Mesendoderm (in vitro differentiated cells): ENCODE results near the gene MSLN.

Source experiments
- DNase-seq: peaks from one replicate; pipeline ENCODE4 v3.0.0; 2013
- H2AK5ac ChIP-seq: 2 replicates; pipeline ENCODE4 v1.6.1; 2013; ENCODE audit warnings: low read length, inconsistent platforms
- H2BK120ac ChIP-seq: 2 replicates; pipeline ENCODE4 v1.6.1; 2013; ENCODE audit warnings: low read depth, mild to moderate bottlenecking, low read length, moderate library complexity, mixed read lengths
- H2BK15ac ChIP-seq: replicated peaks from 2 replicates; pipeline ENCODE4 v1.6.1; 2013; ENCODE audit warnings: low read depth, mild to moderate bottlenecking, moderate library complexity
- H2BK5ac ChIP-seq: 2 replicates; pipeline ENCODE4 v1.6.1; 2013; ENCODE audit warnings: low read length, inconsistent platforms
- H3K18ac ChIP-seq: 2 replicates; pipeline ENCODE4 v1.6.1; 2013; ENCODE audit warnings: mild to moderate bottlenecking, low read length, mixed read lengths
- H3K23ac ChIP-seq: one replicate; pipeline ENCODE4 v1.6.1; 2013; ENCODE audit warnings: low read length
- H3K27ac ChIP-seq: 2 replicates; pipeline ENCODE4 v1.5.1; 2013; ENCODE audit warnings: low read depth, mild to moderate bottlenecking, inconsistent platforms, low read length, moderate library complexity
- H3K27me3 ChIP-seq: 2 replicates; pipeline ENCODE4 v1.6.1; 2013; ENCODE audit warnings: low read length, control low read depth, mild to moderate bottlenecking, inconsistent platforms; ENCODE audit not compliant: insufficient read depth, poor library complexity
- H3K36me3 ChIP-seq: 2 replicates; pipeline ENCODE4 v1.6.1; 2013; ENCODE audit warnings: low read length, inconsistent platforms; ENCODE audit not compliant: control insufficient read depth, insufficient read depth
- H3K4ac ChIP-seq: one replicate; pipeline ENCODE4 v1.6.1; 2013; ENCODE audit warnings: low read depth, mild to moderate bottlenecking, low read length, moderate library complexity
- H3K4me1 ChIP-seq: 2 replicates; pipeline ENCODE4 v1.6.1; 2013; ENCODE audit warnings: low read depth, low read length, inconsistent platforms; ENCODE audit not compliant: control insufficient read depth
- H3K4me2 ChIP-seq: 2 replicates; pipeline ENCODE4 v1.6.1; 2013; ENCODE audit warnings: low read length
- H3K4me3 ChIP-seq: 2 replicates; pipeline ENCODE4 v1.5.1; 2013; ENCODE audit warnings: mild to moderate bottlenecking, low read length
- H3K56ac ChIP-seq: one replicate; pipeline ENCODE4 v1.6.1; 2013; ENCODE audit warnings: low read length
- H3K79me1 ChIP-seq: 2 replicates; pipeline ENCODE4 v1.6.1; 2013; ENCODE audit warnings: low read length, inconsistent platforms
- H3K79me2 ChIP-seq: 2 replicates; pipeline ENCODE4 v1.6.1; 2013; ENCODE audit warnings: mild to moderate bottlenecking, low read length; ENCODE audit not compliant: control insufficient read depth, insufficient read depth
- H3K9ac ChIP-seq: 2 replicates; pipeline ENCODE4 v1.6.1; 2013; ENCODE audit warnings: low read length, inconsistent platforms
- H4K5ac ChIP-seq: one replicate; pipeline ENCODE4 v1.6.1; 2013; ENCODE audit warnings: low read length
- H4K8ac ChIP-seq: one replicate; pipeline ENCODE4 v1.6.1; 2013; ENCODE audit warnings: low read depth, mild to moderate bottlenecking, control low read depth, low read length, moderate library complexity
- WGBS: extraction: QIAGEN DNeasy Blood & Tissue Kit; methylation state at CpG from one replicate; pipeline ENCODE4 v1.1.7; 2013; ENCODE audit warnings: low lambda C conversion rate, missing lambda C conversion rate; ENCODE audit not compliant: insufficient coverage; ENCODE audit errors: extremely low coverage; 5-methylcytosine and 5-hydroxymethylcytosine counted together

MSLN gene

GRCh38 chr16:792221-792995 lies 31.9 kb downstream of the MSLN start:
- Histone ChIP-seq H3K4me1 (no peaks in the 10 kb centered on the region), H3K18ac (no peak overlapping the region), H3K4me2 (no peak overlapping the region), H2BK120ac (no peak overlapping the region), H4K8ac (no peak overlapping the region), H4K5ac (no peak overlapping the region), H3K23ac (no peak overlapping the region), H3K4ac (no peak overlapping the region), H2BK5ac (no peak overlapping the region), H3K36me3 (peaks cover 9% of the 10 kb centered on the region), H2AK5ac (no peak overlapping the region), H3K56ac (no peak overlapping the region), H3K9ac (no peak overlapping the region), H3K27me3 (no peaks in the 10 kb centered on the region), H2BK15ac (no peak overlapping the region), H3K79me2 (peaks cover 11% of the 10 kb centered on the region), H3K27ac (no peak overlapping the region), H3K4me3 (no peak overlapping the region), H3K79me1 (peaks cover 11% of the 10 kb centered on the region)
- no CpG with 5 or more reads among the region's 46 CpGs for WGBS
- no peak for DNase-seq

- Histone ChIP-seq H3K79me1 (peaks cover 10% of the 10 kb centered on the region), H3K4ac (no peak overlapping the region), H3K4me2 (no peak overlapping the region), H3K56ac (no peak overlapping the region), H3K4me3 (no peak overlapping the region), H2BK5ac (no peak overlapping the region), H3K18ac (no peak overlapping the region), H3K36me3 (peaks cover 9% of the 10 kb centered on the region), H3K23ac (no peak overlapping the region), H4K8ac (no peak overlapping the region), H4K5ac (no peak overlapping the region), H2AK5ac (no peak overlapping the region), H2BK15ac (no peak overlapping the region), H3K79me2 (peaks cover 9% of the 10 kb centered on the region), H3K27ac (no peak overlapping the region), H2BK120ac (no peak overlapping the region), H3K9ac (no peak overlapping the region), H3K27me3 (no peaks in the 10 kb centered on the region), H3K4me1 (no peaks in the 10 kb centered on the region)
- DNase-seq, result no peak
- WGBS, result no CpG with 5 or more reads among the region's 8 CpGs
Measured at GRCh38 chr16:793414-793813, 32.9 kb downstream of the MSLN start.

- H3K79me2 ChIP-seq, result peaks cover 5% of the 10 kb centered on the region
- DNase-seq, result no peak
- H3K4me3 ChIP-seq, result no peak overlapping the region
- no peaks in the 10 kb centered on the region for H3K4me1 ChIP-seq
- H2BK120ac ChIP-seq, result no peak overlapping the region
- no CpG with 5 or more reads among the region's 40 CpGs for WGBS
- H2BK15ac ChIP-seq, result no peak overlapping the region
- H2BK5ac ChIP-seq, result no peak overlapping the region
- no peak overlapping the region for H2AK5ac ChIP-seq
- H3K18ac ChIP-seq, result no peak overlapping the region
- H4K8ac ChIP-seq, result no peak overlapping the region
- H3K23ac ChIP-seq, result no peak overlapping the region
- no peak overlapping the region for H3K4ac ChIP-seq
- H3K27ac ChIP-seq, result no peak overlapping the region
- no peak overlapping the region for H3K9ac ChIP-seq
- peaks cover 9% of the 10 kb centered on the region for H3K36me3 ChIP-seq
- H3K56ac ChIP-seq, result no peak overlapping the region
- H3K27me3 ChIP-seq, result no peaks in the 10 kb centered on the region
- H4K5ac ChIP-seq, result no peak overlapping the region
- peaks cover 7% of the 10 kb centered on the region for H3K79me1 ChIP-seq
- no peak overlapping the region for H3K4me2 ChIP-seq
Measured at GRCh38 chr16:794091-794822, 33.7 kb downstream of the MSLN start.

GRCh38 chr16:794853-795466 lies 34.4 kb downstream of the MSLN start:
- no peak overlapping the region for H4K5ac ChIP-seq
- no peak for DNase-seq
- H2BK120ac ChIP-seq, result no peak overlapping the region
- no peak overlapping the region for H3K56ac ChIP-seq
- peaks cover 1% of the 10 kb centered on the region for H3K79me1 ChIP-seq
- H3K27me3 ChIP-seq, result no peaks in the 10 kb centered on the region
- no peak overlapping the region for H3K18ac ChIP-seq
- no peak overlapping the region for H4K8ac ChIP-seq
- no peak overlapping the region for H3K4ac ChIP-seq
- no peak overlapping the region for H3K4me3 ChIP-seq
- H3K9ac ChIP-seq, result no peak overlapping the region
- no peaks in the 10 kb centered on the region for H3K79me2 ChIP-seq
- no peak overlapping the region for H3K27ac ChIP-seq
- H2BK15ac ChIP-seq, result no peak overlapping the region
- no peak overlapping the region for H2AK5ac ChIP-seq
- no peak overlapping the region for H2BK5ac ChIP-seq
- peaks cover 9% of the 10 kb centered on the region for H3K36me3 ChIP-seq
- no CpG with 5 or more reads among the region's 31 CpGs for WGBS
- no peak overlapping the region for H3K4me2 ChIP-seq
- H3K4me1 ChIP-seq, result no peaks in the 10 kb centered on the region
- no peak overlapping the region for H3K23ac ChIP-seq

GRCh38 chr16:795580-796229 lies 35.2 kb downstream of the MSLN start:
- WGBS, result no CpG with 5 or more reads among the region's 33 CpGs
- H3K4me1 ChIP-seq, result no peaks in the 10 kb centered on the region
- H3K36me3 ChIP-seq, result peaks cover 7% of the 10 kb centered on the region
- H2AK5ac ChIP-seq, result no peak overlapping the region
- H3K4me2 ChIP-seq, result no peak overlapping the region
- H3K9ac ChIP-seq, result no peak overlapping the region
- H4K5ac ChIP-seq, result no peak overlapping the region
- H2BK5ac ChIP-seq, result no peak overlapping the region
- no peak for DNase-seq
- no peak overlapping the region for H3K56ac ChIP-seq
- H2BK120ac ChIP-seq, result no peak overlapping the region
- H4K8ac ChIP-seq, result no peak overlapping the region
- H3K4me3 ChIP-seq, result no peak overlapping the region
- H3K79me1 ChIP-seq, result no peaks in the 10 kb centered on the region
- no peaks in the 10 kb centered on the region for H3K27me3 ChIP-seq
- H2BK15ac ChIP-seq, result no peak overlapping the region
- H3K23ac ChIP-seq, result no peak overlapping the region
- no peak overlapping the region for H3K27ac ChIP-seq
- H3K18ac ChIP-seq, result no peak overlapping the region
- H3K4ac ChIP-seq, result no peak overlapping the region
- H3K79me2 ChIP-seq, result no peaks in the 10 kb centered on the region
